Ammon's horn (tissue), 1 donor: ENCODE results near the gene COL4A2.
"Not testable (repeated sequence)": the region's sequence is repeated elsewhere in the genome, so short reads cannot be mapped to it uniquely, and the experiment has no call there.

Experiments used
- DNase-seq: peaks from one replicate; pipeline ENCODE4 v3.0.0-alpha.2; 2016; ENCODE audit warnings: low spot score

COL4A2 gene

GRCh38 chr13:110520431-110521295, 213.6 kb downstream of the COL4A2 start:
- DNase-seq = peak; percentile 80

GRCh38 chr13:110521296-110521680, 214.2 kb downstream of the COL4A2 start:
- DNase-seq = no peak

GRCh38 chr13:110521946-110522345, 214.9 kb downstream of the COL4A2 start:
- no peak for DNase-seq

- DNase-seq = no peak
Measured at GRCh38 chr13:110522721-110523120, 215.6 kb downstream of the COL4A2 start.

DNA sequence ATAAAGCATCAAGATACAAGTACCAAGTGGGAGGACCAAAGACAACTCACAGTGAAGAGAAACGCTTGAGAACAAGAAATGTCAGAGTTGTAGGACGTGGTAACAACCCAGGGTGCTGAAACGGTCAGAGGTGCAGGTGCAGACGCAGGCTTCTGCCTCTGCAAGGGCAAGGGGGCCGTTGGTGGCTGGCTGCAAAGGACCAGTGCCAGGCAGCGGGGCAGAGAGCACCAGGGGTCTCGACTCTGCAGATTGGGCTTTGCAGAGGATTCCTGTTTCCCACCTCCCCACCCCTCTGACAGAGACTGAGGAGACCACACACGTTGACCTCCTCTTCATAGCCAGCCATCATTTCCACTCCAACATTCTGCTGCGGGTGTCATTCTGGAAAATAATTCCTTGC, 216.1 kb downstream of the COL4A2 start:
- no peak for DNase-seq

DNA sequence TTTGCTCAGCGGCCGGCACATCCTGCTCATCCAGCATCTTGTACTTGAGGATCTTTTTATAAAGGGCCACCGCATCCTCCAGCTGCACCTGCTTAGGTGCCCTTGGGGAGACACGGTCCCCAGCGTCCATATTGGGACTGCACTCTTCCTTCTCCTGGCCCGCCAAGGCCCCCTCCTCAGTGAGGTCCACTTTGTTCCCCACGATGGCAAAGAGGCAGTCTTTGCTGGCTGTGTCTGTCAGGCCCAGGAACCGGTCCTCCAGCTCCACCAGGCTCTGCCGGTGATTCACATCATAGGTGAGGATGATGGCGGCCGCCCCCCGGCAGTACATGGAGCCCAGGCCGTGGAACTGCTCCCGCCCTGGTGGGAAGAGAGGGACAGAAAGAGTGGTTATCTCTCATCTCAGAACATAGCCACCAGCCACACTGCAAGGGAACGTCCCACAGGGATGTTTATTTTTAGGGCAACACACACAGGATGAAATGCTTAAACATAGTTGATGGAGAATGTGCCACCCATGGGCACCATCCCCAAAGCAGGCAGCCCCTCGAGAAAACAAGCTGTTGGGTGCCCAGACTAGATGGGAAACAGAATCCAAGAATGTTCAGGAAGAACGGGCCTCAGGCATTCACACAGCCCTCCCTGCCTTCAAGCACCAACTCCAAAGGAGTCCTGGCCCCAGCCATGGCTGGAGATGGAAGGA, 216.9 kb downstream of the COL4A2 start:
- DNase-seq = no peak

DNA sequence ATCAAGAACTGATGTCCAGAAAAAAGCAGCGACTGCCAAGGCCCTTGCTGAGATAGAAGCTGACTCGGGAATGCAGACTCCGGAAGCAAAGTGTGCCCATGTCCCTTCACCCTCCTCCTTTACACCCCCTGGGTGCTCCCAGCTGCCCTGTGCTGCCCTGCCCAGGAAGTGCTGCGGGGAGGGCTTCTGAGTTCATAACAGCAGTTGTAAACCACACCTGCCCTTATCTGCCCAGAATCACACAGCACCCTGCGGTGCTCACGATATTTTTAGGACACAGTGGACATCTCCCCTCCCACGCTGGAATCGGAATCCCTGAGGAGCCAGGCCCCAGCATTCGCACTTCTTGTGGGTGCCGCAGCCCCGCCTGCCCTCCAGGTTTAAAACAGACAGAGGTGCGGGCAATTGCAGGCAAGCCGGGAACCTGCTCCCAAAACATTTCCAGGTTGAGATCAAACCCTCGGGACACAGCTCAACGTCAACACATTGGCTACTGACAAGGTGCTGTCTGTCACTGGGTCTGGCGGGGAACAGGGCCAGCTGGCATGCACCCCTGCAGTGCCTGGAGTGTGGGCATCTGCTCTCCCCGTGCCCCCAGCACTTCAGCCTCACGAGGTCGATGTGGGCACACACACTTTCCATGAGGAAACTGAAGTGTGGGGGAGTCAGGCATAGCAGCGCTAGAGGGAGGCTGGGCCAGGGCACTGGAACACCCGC, 217.6 kb downstream of the COL4A2 start:
- DNase-seq = no peak

GRCh38 chr13:110525328-110526319, 218.5 kb downstream of the COL4A2 start:
- no peak for DNase-seq

DNA sequence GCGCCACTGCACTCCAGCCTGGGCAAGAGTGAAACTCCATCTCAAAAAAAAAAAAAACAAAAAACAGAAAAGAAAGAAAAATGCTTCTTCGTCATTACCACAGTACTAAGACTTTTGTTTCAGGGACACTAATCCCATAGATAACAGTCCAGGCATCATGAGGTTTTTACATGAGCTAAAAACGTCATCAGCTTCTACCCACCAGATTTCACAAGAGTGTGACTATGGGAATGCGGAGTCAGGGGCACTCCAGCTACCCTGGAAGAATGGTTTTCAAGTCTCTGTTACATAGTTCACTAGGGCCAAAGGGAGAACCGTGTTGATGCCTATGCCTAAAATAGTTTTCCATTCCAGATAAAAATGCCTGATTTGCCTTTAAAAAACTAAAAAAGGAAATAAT, 221.3 kb downstream of the COL4A2 start:
- DNase-seq = no peak

DNA sequence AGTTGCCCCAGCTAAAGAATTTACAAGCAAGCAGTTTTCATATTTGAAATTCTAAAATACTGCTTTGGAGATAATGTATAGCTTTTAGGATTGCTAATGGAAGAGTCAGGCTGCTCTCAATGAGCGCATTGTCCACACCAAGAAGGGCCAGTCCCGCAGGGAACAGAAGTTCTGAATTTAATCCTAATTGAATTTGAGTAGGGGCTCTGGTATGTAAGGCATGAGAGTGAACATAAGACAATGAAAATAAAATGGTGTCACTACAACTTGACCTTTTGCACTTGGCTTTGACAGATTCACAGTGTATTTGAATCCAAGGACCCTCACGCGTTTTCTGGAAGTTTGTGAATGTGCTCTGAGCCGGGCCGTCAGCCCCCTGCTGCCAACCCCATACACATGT, 221.8 kb downstream of the COL4A2 start:
- no peak for DNase-seq

DNA sequence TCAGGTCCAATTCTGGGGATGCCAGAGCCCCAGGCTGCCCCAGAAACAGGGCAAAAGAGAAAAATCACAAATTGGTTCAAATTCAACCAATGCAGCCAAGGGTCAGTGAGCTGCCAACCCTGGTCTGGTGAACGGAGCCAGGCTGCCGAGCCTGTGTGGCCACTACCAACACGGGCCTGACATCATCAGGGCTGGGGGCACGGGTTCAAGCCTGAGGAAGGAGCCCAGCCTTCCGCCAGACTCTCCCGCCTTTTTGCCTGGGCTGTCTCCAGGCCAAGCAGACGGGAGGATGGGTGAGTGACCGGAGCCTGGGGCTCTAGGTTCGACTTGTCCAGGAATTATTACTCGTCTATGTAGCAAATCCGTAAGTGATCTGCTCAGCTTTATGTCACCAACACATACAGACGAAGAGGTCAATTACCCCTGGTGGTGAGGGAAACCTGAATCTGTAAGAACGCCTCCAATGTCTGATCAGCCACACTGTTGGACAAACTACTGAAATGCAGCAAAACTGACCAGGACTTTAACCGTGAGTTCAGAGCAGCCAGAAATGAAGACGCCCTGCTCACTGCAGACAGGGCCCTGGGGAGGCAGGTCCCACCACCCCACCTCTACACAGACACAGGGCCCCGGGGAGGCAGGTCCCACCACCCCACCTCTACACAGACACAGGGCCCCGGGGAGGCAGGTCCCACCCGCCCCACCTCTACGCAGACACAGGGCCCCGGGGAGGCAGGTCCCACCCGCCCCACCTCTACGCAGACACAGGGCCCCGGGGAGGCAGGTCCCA, 222.6 kb downstream of the COL4A2 start:
- no peak for DNase-seq

- DNase-seq = no peak
Measured at GRCh38 chr13:110531100-110531499, 224.0 kb downstream of the COL4A2 start.

- peak; percentile 54 for DNase-seq
Measured at GRCh38 chr13:110531671-110532083, 224.6 kb downstream of the COL4A2 start.

DNA sequence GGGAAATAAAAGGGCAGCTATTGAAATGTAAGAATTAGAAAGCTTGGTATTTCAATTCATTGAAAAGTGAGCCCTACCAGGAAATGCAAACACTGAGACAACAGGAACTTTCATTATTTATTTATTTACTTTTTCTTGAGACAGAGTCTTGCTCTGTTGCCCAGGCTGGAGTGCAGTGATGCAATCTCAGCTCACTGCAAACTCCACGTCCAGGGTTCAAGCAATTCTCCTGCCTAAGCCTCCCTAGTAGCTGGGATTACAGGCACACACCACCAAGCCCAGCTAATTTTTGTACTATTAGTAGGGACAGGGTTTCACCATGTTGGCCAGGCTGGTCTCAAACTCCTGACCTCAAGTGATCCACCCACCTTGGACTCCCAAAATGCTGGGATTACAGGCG, 225.2 kb downstream of the COL4A2 start:
- DNase-seq = not testable (repeated sequence)

- no peak for DNase-seq
Measured at GRCh38 chr13:110533771-110534670, 226.9 kb downstream of the COL4A2 start.

- DNase-seq = no peak
Measured at GRCh38 chr13:110535526-110535925, 228.4 kb downstream of the COL4A2 start.

DNA sequence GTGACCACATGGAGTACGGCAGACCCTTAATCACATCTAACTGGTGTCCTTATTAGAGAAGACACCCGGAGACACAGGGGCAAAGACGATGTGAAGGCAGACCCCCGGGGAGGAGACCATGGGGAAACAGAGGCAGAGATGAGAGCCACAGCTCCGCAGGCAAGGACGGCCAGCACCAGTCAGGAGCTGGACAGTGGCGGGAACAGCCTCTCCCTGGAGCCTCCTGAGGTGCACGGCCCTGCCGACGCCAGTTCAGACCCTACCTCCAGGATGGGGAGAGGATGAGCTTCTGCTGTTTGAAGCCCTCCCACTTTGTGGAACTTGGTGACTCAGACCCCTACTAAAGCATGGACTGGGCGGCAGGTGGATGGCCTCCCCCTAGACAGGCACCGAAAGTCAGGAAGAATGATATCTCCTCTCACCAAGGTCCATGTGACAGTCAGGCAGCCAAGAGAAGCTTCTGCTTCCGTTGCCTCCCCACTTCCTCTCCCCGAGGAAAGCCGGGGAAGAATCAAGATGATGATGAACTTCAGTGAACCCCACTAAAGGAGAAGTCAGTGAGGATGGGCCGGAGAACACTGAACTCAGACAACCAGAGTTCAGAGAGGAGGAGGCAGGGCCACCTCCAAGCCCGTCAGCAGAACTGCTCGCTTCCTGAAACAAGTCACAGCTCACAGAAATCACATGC, 229.1 kb downstream of the COL4A2 start:
- DNase-seq = peak; percentile 78

DNA sequence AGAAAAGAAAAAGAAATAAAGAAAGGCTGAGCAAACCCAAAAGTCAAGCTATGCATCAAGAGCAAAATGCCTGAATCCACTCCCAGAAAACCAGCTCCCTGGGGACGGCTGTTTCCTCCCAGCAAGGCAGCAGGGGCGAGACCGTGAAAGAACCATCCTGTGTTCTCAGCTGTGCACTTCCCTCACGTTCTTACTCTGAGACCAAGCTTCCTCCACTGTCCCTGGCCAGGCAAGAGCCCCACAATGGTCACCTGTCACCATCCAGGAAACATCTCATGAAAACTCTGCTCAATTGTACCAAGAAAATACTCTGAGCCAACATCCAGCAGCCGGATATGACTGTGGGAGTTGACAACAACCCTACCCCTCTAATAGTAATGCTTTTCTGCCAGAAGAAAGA, 231.5 kb downstream of the COL4A2 start:
- no peak for DNase-seq

DNA sequence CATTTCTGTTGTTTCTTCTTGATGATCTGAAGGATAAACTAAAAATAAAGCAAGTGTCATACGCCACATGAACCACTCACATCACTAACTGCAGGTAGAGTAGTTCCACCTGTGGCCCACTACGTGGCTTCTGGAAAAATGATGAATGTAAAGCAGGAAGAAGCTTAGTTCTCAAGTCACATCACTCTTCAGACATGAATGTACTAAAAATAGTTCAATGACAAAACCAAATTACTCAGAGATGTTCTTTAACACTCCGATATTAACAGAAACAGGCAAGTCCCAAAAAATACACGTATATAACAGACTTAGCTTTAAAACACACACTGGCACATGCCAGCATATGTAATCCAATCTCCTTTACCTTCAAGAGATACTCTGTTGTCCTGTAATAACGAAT, 232.8 kb downstream of the COL4A2 start:
- DNase-seq = no peak
